Measurements from ENCODE around the gene KRT9. TPM values are rescaled to one million over a fixed set of nuclear protein-coding genes. Genes with fewer than 3 reads are reported as not detected.

KRT9 gene
- total RNA-seq, 1 experiment from 2014 or later: 0.15 TPM

DNA sequence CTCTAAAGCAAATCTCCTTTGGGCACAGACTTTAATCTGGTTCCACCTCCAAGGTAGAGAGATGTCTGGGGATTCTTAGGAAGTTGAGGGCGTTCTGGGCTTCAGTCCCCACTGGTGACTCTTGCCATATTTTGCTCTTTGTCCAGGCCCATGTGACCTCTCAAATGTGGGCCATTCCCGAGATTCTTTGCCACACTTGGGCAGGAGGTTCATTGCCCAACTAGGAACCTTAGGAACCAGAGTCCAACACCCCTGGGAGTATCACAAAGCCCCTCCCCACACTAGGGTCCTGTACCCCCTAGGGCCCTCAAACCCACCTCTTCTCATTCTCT, 8.4 kb upstream of the KRT9 start (continued):
- TF ChIP-seq, protein P1, sequence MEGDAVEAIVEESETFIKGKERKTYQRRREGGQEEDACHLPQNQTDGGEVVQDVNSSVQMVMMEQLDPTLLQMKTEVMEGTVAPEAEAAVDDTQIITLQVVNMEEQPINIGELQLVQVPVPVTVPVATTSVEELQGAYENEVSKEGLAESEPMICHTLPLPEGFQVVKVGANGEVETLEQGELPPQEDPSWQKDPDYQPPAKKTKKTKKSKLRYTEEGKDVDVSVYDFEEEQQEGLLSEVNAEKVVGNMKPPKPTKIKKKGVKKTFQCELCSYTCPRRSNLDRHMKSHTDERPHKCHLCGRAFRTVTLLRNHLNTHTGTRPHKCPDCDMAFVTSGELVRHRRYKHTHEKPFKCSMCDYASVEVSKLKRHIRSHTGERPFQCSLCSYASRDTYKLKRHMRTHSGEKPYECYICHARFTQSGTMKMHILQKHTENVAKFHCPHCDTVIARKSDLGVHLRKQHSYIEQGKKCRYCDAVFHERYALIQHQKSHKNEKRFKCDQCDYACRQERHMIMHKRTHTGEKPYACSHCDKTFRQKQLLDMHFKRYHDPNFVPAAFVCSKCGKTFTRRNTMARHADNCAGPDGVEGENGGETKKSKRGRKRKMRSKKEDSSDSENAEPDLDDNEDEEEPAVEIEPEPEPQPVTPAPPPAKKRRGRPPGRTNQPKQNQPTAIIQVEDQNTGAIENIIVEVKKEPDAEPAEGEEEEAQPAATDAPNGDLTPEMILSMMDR (IDR thresholded peaks at IDR 0.05 in 2 of 3, conservative IDR thresholded peaks at IDR 0.05 in 1 of 3; ENCODE audit: borderline replicate concordance in 1 of 3, insufficient read depth in 1 of 3, low read depth in 2 of 3, low read length in 2 of 3): no peak
- no peak for TF ChIP-seq EGR1 (IDR thresholded peaks at IDR 0.05; ENCODE audit: low read depth)
- no peak for TF ChIP-seq RAD21 (IDR thresholded peaks at IDR 0.05; ENCODE audit: low read depth)
- TF ChIP-seq ELF1 (IDR thresholded peaks at IDR 0.05; ENCODE audit: borderline replicate concordance, low read depth): no peak
- TF ChIP-seq, protein P2, sequence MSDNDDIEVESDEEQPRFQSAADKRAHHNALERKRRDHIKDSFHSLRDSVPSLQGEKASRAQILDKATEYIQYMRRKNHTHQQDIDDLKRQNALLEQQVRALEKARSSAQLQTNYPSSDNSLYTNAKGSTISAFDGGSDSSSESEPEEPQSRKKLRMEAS (IDR thresholded peaks at IDR 0.05): no peak
- no peak for TF ChIP-seq TCF7L2 (IDR thresholded peaks at IDR 0.05; ENCODE audit: borderline replicate concordance, extremely low read depth, insufficient read depth, insufficient read length)
- TF ChIP-seq SIN3A (IDR thresholded peaks at IDR 0.05; ENCODE audit: low read depth): no peak

DNA sequence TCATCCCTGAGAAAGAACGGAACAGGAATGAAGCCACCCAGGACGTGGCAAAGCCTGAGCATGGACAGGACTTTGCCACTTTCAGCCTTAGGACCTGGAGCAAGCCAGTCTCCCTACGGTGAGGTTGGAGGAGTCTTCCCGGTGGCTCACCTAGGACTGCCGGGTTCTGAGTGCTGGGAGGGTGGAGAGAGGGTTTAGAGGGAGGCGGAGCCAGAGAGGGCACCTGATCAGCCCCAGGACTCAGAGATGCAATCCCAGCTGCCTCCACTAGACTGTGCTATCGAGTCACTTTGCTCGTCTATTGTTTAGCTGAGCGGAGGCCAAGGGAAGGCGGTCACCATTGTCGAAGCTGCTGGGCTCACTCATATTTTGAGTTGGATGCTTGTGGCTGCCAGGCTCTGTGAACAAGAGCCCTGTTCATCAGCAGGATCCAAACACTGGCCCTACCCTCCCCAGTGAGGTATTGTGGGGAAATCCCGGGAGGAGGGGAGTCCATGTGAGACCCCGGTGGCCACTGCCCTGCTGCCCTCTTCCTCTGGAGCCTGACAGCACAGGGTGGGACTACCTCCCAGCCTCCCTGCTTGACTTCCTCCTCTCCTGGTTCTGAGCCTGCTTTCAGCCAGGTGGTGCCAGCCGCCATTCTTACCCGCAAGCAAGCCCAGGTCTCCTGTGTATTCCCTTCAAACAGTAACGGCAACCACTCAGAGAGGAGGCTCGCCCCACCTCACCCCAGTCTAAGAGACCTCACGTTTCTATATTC, 7.8 kb upstream of the KRT9 start:
- no peaks in the 10 kb centered on the region for H3K36me3 ChIP-seq (ENCODE audit: control insufficient read depth in 1 of 2, insufficient read depth in 2 of 2, low read length in 2 of 2)
- TSS peak; percentile 81 for BruUV-seq (replicated peaks)
- no peak overlapping the region for H2AFZ ChIP-seq (ENCODE audit: low read depth, low read length, poor library complexity, severe bottlenecking)
- peak; percentile 95 for ATAC-seq
- ChIA-PET POLR2A (interaction anchor here (0.9 to 2.5 kb wide), 6 partner anchors 14 to 110 kb away, joined by 3 to 9 read pairs (median 4); no protein-coding TSS in a partner anchor), RAD21 (ENCODE audit: low non-redundant PET in 1 of 2, low total read pairs in 2 of 2, uncharacterized antibody in 2 of 2, unreplicated experiment in 2 of 2) (interaction anchor here (1.1 to 1.4 kb wide), 5 partner anchors 31 to 83 kb away, joined by 4 to 7 read pairs (median 5); no protein-coding TSS in a partner anchor), CTCF (interaction anchor here (0.6 to 2.3 kb wide), 14 partner anchors 9 to 86 kb away, joined by 3 to 29 read pairs (median 4); no protein-coding TSS in a partner anchor)
- no peaks in the 10 kb centered on the region for H4K20me1 ChIP-seq (ENCODE audit: insufficient read depth)
- peak overlapping the region; percentile 84 for H3K4me2 ChIP-seq (ENCODE audit: low read length)
- H3K27me3 ChIP-seq (ENCODE audit: insufficient read depth, low read length): no peaks in the 10 kb centered on the region
- peak overlapping the region; percentile 17 to 47 for H3K4me3 ChIP-seq (replicated peaks in 1 of 2; ENCODE audit: low read depth in 1 of 2, low read length in 2 of 2)
- no peaks in the 10 kb centered on the region for H3K9me2 ChIP-seq (ENCODE audit: insufficient read depth)
- H3K27ac ChIP-seq (ENCODE audit: low read depth, low read length): peak overlapping the region; percentile 37
- no peaks in the 10 kb centered on the region for H3K9me3 ChIP-seq (ENCODE audit: control insufficient read depth in 1 of 2, insufficient read depth in 1 of 2, low read depth in 1 of 2, low read length in 2 of 2)
- peaks cover 22 to 49% of the 10 kb centered on the region in 2 experiments for H3K4me1 ChIP-seq (ENCODE audit: control insufficient read depth in 1 of 2, insufficient read depth in 2 of 2, low read length in 2 of 2)
- intact Hi-C loops (cut with micrococcal nuclease): loop anchor here (1.0 kb wide), 2 partner anchors 69 to 83 kb away; no protein-coding TSS in a partner anchor
- peak; percentile 82 for DNase-seq (ENCODE audit: low read depth, low spot score)
- H3K9ac ChIP-seq (ENCODE audit: low read length): peak overlapping the region; percentile 44; the same call in 1 of the 2 replicates
- H3K79me2 ChIP-seq (ENCODE audit: insufficient read depth, low read length): no peaks in the 10 kb centered on the region
- TF ChIP-seq YY1 (IDR thresholded peaks at IDR 0.05; ENCODE audit: extremely low read depth, insufficient replicate concordance, low read depth, low read length): no peak
- TF ChIP-seq CBX3 (IDR thresholded peaks at IDR 0.05; ENCODE audit: low read depth): no peak
- TF ChIP-seq ZFX (IDR thresholded peaks at IDR 0.05): no peak
- TF ChIP-seq, protein P3, sequence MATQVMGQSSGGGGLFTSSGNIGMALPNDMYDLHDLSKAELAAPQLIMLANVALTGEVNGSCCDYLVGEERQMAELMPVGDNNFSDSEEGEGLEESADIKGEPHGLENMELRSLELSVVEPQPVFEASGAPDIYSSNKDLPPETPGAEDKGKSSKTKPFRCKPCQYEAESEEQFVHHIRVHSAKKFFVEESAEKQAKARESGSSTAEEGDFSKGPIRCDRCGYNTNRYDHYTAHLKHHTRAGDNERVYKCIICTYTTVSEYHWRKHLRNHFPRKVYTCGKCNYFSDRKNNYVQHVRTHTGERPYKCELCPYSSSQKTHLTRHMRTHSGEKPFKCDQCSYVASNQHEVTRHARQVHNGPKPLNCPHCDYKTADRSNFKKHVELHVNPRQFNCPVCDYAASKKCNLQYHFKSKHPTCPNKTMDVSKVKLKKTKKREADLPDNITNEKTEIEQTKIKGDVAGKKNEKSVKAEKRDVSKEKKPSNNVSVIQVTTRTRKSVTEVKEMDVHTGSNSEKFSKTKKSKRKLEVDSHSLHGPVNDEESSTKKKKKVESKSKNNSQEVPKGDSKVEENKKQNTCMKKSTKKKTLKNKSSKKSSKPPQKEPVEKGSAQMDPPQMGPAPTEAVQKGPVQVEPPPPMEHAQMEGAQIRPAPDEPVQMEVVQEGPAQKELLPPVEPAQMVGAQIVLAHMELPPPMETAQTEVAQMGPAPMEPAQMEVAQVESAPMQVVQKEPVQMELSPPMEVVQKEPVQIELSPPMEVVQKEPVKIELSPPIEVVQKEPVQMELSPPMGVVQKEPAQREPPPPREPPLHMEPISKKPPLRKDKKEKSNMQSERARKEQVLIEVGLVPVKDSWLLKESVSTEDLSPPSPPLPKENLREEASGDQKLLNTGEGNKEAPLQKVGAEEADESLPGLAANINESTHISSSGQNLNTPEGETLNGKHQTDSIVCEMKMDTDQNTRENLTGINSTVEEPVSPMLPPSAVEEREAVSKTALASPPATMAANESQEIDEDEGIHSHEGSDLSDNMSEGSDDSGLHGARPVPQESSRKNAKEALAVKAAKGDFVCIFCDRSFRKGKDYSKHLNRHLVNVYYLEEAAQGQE (IDR thresholded peaks at IDR 0.05; ENCODE audit: low read depth): no peak
- TF ChIP-seq POLR2A (IDR thresholded peaks at IDR 0.05; ENCODE audit: borderline replicate concordance, extremely low read depth, insufficient read depth, insufficient read length): peak; percentile 48
- TF ChIP-seq RAD21 (IDR thresholded peaks at IDR 0.05; ENCODE audit: low read depth): peak; percentile 89
- peak; percentile 81 for TF ChIP-seq POLR2AphosphoS5 (IDR thresholded peaks at IDR 0.05; ENCODE audit: low read depth, low read length)
- TF ChIP-seq, protein P4, sequence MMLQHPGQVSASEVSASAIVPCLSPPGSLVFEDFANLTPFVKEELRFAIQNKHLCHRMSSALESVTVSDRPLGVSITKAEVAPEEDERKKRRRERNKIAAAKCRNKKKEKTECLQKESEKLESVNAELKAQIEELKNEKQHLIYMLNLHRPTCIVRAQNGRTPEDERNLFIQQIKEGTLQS (IDR thresholded peaks at IDR 0.05): no peak
- TF ChIP-seq EZH2 (IDR thresholded peaks at IDR 0.05): no peak
- no peak for TF ChIP-seq JUND (IDR thresholded peaks at IDR 0.05)
- TF ChIP-seq CEBPB (IDR thresholded peaks at IDR 0.05; ENCODE audit: low read depth): no peak
